SK-N-MC (cell line): Measurements from ENCODE around the gene PSMA8.

ENCODE experiments used
- EZH2 ChIP-seq: fragments of 200-600 bp; sonication (generic); IDR thresholded peaks from one replicate; pipeline ENCODE4 v1.6.1; 2017; ENCODE audit warnings: antibody characterized with exemption
- FOXP2 ChIP-seq: optimal IDR thresholded peaks from 2 replicates; pipeline ENCODE3; 2011; ENCODE audit warnings: mild to moderate bottlenecking, moderate library complexity; ENCODE audit not compliant: insufficient read depth; ENCODE audit errors: extremely low read length, control extremely low read depth
- POLR2AphosphoS5 ChIP-seq: IDR thresholded peaks from 2 replicates; pipeline ENCODE4 v1.6.1; 2012; ENCODE audit warnings: mild to moderate bottlenecking, low read depth, low read length, borderline replicate concordance

DNA sequence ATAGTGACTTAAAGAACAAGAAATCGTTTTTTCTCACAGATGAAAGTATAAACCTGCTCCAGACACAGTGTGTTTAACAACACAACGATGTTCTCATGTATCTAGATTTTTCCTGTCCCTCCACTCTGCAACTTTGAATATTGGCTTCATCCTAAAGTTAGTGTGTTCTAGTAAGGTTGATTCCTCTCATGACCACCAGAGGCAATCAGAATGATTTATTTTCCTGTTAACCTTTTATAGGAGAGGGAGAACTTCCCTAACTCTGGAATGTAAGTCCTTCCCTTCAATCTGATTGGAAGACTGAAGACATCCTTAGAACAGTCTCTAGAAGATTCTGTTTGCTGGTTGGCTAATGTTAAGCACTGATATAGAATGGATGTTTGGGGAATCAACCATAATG, 51.6 kb downstream of the PSMA8 start:
- TF ChIP-seq EZH2, result no peak
- TF ChIP-seq POLR2AphosphoS5, result no peak
- no peak for TF ChIP-seq FOXP2
